ENCODE data around the gene EIPR1.

GRCh38 chr2:3193443-3194330 lies 183.9 kb downstream of the EIPR1 start:
- TF ChIP-seq CTCF (optimal IDR thresholded peaks at IDR 0.05 in 1 of 3, IDR thresholded peaks at IDR 0.05 in 1 of 3, conservative IDR thresholded peaks at IDR 0.05 in 1 of 3; ENCODE audit: extremely low read depth in 1 of 3, insufficient read depth in 2 of 3, low read length in 3 of 3) = no peak
- no peak for TF ChIP-seq EZH2 (IDR thresholded peaks at IDR 0.05; ENCODE audit: low read length)
